PC-3 (cell line): Measurements from ENCODE around the gene VPS51. TPM values are rescaled to one million over a fixed set of nuclear protein-coding genes. Genes with fewer than 3 reads are reported as not detected.

Experiments used
- ATAC-seq: fragments of 200-7000 bp; cut with Tn5 transposase; 2 replicates; pipeline ENCODE4 v1.9.1; 2020; ENCODE audit warnings: mild to moderate bottlenecking, moderate library complexity
- BruUV-seq: library from RNA; stranded (reverse); fragments of 400-500 nt; replicated peaks from 2 replicates; lab custom pipeline; 2021; lab: Mats Ljungman, UMichigan
- CTCF ChIA-PET: fragments of 300-600 bp; sonication (Branson Sonifier 250); formaldehyde crosslinking; loops from one replicate; lab custom pipeline; 2022; ENCODE audit warnings: antibody characterized with exemption; lab: Charles Lee
- POLR2A ChIA-PET: fragments of 300-600 bp; sonication (Branson Sonifier 250); formaldehyde crosslinking; loops from one replicate; lab custom pipeline; 2022; ENCODE audit warnings: antibody characterized with exemption; ENCODE audit not compliant: unreplicated experiment; lab: Charles Lee
- DNase-seq: peaks from one replicate; pipeline ENCODE4 v3.0.0-alpha.2; 2015
- H2AFZ ChIP-seq: fragments of 300-600 bp; sonication (generic); 2 replicates; pipeline ENCODE4 v1.6.0; 2016; ENCODE audit warnings: antibody characterized with exemption, low read length
- H3F3A ChIP-seq: fragments of 300-600 bp; sonication (generic); one replicate; pipeline ENCODE4 v1.6.0; 2017; ENCODE audit warnings: antibody characterized with exemption, low read length, control low read depth, mild to moderate bottlenecking; ENCODE audit not compliant: unreplicated experiment
- H3K27ac ChIP-seq: fragments of 300-600 bp; sonication (generic); 2 replicates; pipeline ENCODE4 v1.5.1; 2016; ENCODE audit warnings: mild to moderate bottlenecking, low read length
- H3K27me3 ChIP-seq: fragments of 300-600 bp; sonication (generic); 2 replicates; pipeline ENCODE4 v1.6.1; 2016; ENCODE audit warnings: low read length, mixed read lengths
- H3K36me3 ChIP-seq: fragments of 300-600 bp; sonication (generic); 2 replicates; pipeline ENCODE4 v1.6.1; 2016; ENCODE audit warnings: low read depth, mixed run types, low read length, mixed read lengths
- H3K4me1 ChIP-seq: fragments of 300-600 bp; sonication (generic); 2 replicates; pipeline ENCODE4 v1.5.1; 2016; ENCODE audit warnings: low read length; ENCODE audit not compliant: insufficient read depth
- H3K4me2 ChIP-seq: fragments of 300-600 bp; sonication (generic); 2 replicates; pipeline ENCODE4 v1.6.0; 2016; ENCODE audit warnings: low read length
- H3K4me3 ChIP-seq: fragments of 300-600 bp; sonication (generic); 2 replicates; pipeline ENCODE4 v1.5.1; 2016; ENCODE audit warnings: mild to moderate bottlenecking, low read length, mixed read lengths
- H3K79me2 ChIP-seq: fragments of 300-600 bp; sonication (generic); 2 replicates; pipeline ENCODE4 v1.6.1; 2017; ENCODE audit warnings: low read length, mixed read lengths
- H3K9ac ChIP-seq: fragments of 300-600 bp; sonication (generic); 2 replicates; pipeline ENCODE4 v1.6.0; 2016; ENCODE audit warnings: mild to moderate bottlenecking, low read length
- H3K9me2 ChIP-seq: fragments of 300-600 bp; sonication (generic); replicated peaks from 2 replicates; pipeline ENCODE4 v1.6.1; 2016; ENCODE audit warnings: mixed run types, low read length, mixed read lengths
- H3K9me3 ChIP-seq: fragments of 300-600 bp; sonication (generic); 2 replicates; pipeline ENCODE4 v1.6.1; 2016; ENCODE audit warnings: low read length, mixed read lengths
- H4K20me1 ChIP-seq: fragments of 300-600 bp; sonication (generic); 2 replicates; pipeline ENCODE4 v1.6.1; 2016; ENCODE audit warnings: low read length, mixed read lengths
- EZH2 ChIP-seq: fragments of 300-600 bp; sonication (generic); IDR thresholded peaks from one replicate; pipeline ENCODE4 v1.6.1; 2017; ENCODE audit warnings: antibody characterized with exemption, mild to moderate bottlenecking, low read length; ENCODE audit not compliant: unreplicated experiment
- EZH2phosphoT487 ChIP-seq: fragments of 300-600 bp; sonication (generic); IDR thresholded peaks from 2 replicates; pipeline ENCODE4 v1.6.1; 2018; ENCODE audit warnings: mild to moderate bottlenecking, antibody characterized with exemption, low read length, borderline replicate concordance
- intact Hi-C: fragments of 100-400 bp; cut with micrococcal nuclease; formaldehyde crosslinking; loops from 2 replicates; pipeline ENCODE4 v1.9.0; 2023
- total RNA-seq: library from RNA; depleted of rRNA; stranded (reverse); fragments of >200 nt; gene quantifications from 2 replicates; pipeline ENCODE4 v1.2.3, GENCODE V29; 2014
- TF ChIP-seq, protein P1 (sequence below): fragments of 300-600 bp; sonication (generic); conservative IDR thresholded peaks from 2 replicates; pipeline ENCODE4 v1.5.1; 2017; ENCODE audit warnings: antibody characterized with exemption, low read depth, mild to moderate bottlenecking, low read length

Gene VPS51
- total RNA-seq, 1 experiment from 2014 or later, result 414 TPM

DNA sequence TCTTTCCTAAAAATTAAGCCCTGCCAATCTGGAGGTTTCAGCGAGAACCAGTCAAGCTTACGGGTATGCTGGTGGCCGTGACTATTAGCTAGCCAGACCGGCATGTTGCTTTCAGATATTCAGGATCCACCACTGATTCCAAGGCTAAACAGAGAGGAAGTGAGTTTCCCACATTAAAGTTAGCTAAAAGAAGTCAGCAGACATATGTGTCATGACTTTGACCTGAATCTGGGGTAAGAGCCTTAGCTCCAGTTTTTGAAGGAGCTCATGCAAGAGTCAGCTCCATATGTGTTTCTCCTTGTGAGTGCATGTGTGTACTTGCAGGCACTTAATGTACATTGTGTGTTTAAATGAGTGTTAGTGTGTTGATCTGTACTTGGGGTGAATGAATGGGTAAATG lies 10.6 kb upstream of the VPS51 start:
- POLR2A ChIA-PET, result interaction anchor here (0.5 kb wide), 1 partner anchor 225 kb away, joined by 9 read pairs; no protein-coding TSS in a partner anchor
- Histone ChIP-seq H3K36me3 (peaks cover 25% of the 10 kb centered on the region), H3F3A (no peaks in the 10 kb centered on the region), H3K9me2 (no peaks in the 10 kb centered on the region), H3K9me3 (no peaks in the 10 kb centered on the region), H3K4me3 (peak overlapping the region; percentile 89; the same call in 1 of the 2 replicates), H4K20me1 (no peaks in the 10 kb centered on the region), H3K4me1 (peaks cover 21% of the 10 kb centered on the region), H2AFZ (no peak overlapping the region), H3K27ac (no peak overlapping the region), H3K4me2 (peak overlapping the region; percentile 91), H3K79me2 (peaks cover 52% of the 10 kb centered on the region), H3K9ac (no peak overlapping the region), H3K27me3 (no peaks in the 10 kb centered on the region)
- TF ChIP-seq EZH2 (no peak), EZH2phosphoT487 (no peak)
- TF ChIP-seq, protein P1, sequence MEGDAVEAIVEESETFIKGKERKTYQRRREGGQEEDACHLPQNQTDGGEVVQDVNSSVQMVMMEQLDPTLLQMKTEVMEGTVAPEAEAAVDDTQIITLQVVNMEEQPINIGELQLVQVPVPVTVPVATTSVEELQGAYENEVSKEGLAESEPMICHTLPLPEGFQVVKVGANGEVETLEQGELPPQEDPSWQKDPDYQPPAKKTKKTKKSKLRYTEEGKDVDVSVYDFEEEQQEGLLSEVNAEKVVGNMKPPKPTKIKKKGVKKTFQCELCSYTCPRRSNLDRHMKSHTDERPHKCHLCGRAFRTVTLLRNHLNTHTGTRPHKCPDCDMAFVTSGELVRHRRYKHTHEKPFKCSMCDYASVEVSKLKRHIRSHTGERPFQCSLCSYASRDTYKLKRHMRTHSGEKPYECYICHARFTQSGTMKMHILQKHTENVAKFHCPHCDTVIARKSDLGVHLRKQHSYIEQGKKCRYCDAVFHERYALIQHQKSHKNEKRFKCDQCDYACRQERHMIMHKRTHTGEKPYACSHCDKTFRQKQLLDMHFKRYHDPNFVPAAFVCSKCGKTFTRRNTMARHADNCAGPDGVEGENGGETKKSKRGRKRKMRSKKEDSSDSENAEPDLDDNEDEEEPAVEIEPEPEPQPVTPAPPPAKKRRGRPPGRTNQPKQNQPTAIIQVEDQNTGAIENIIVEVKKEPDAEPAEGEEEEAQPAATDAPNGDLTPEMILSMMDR, result no peak
- no TSS peak for BruUV-seq
- intact Hi-C loops, result loop anchor here (2.0 kb wide), 2 partner anchors 43 to 169 kb away; partner anchors contain the start of gene ATG2A
- DNase-seq (no peak), ATAC-seq (no peak)
- CTCF ChIA-PET, result no interaction called here

DNA sequence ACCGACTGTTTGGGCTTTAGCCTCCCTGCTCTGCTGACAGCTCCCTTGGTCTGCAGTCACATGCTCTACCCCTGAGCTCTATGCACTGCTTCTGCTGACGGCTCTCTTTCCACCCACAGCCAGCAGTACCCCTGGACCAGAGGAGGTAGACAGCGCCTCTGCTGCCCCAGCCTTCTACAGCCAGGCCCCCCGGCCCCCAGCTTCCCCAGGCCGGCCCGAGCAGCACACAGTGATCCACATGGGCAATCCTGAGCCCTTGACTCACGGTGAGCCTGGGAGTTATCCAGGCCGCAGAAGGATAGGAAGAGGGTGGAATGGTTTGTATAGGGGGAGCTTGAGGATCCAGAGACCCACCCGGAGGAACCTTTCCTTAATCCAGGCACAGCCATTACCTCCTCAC lies 9.2 kb upstream of the VPS51 start:
- Histone ChIP-seq H3K27me3 (no peaks in the 10 kb centered on the region), H3K4me1 (peaks cover 20% of the 10 kb centered on the region), H3K36me3 (peaks cover 18% of the 10 kb centered on the region), H4K20me1 (no peaks in the 10 kb centered on the region), H3K9me3 (no peaks in the 10 kb centered on the region), H3K4me3 (no peak overlapping the region), H3F3A (no peaks in the 10 kb centered on the region), H3K27ac (no peak overlapping the region), H3K9me2 (no peaks in the 10 kb centered on the region), H3K9ac (no peak overlapping the region), H3K4me2 (no peak overlapping the region), H3K79me2 (peaks cover 39% of the 10 kb centered on the region), H2AFZ (no peak overlapping the region)
- ATAC-seq, result no peak
- POLR2A ChIA-PET, result no interaction called here
- BruUV-seq, result no TSS peak
- CTCF ChIA-PET, result no interaction called here
- intact Hi-C loops, result no loop called here
- DNase-seq, result no peak
- TF ChIP-seq, protein P1, result no peak
- no peak for TF ChIP-seq EZH2phosphoT487
- no peak for TF ChIP-seq EZH2

DNA sequence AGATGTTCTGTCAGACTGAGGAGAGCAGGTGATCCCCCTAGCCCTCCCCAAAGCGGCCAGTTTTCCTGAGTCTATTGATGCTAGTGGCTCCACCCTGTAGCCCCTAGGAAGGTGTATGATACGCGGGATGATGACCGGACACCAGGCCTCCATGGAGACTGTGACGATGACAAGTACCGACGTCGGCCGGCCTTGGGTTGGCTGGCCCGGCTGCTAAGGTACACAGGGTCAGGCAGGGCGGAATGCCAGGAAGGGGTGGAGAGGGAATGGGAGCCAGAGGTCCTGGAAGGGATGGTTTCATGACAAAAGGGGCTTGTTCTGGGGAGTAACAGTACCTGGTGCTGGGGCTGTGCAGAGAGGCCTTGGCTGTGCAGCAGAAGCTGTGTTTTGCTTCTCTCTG lies 8.8 kb upstream of the VPS51 start:
- H3K27ac ChIP-seq, result no peak overlapping the region
- peaks cover 14% of the 10 kb centered on the region; the same call in 1 of the 2 replicates for H3K36me3 ChIP-seq
- H3K4me1 ChIP-seq, result peaks cover 16% of the 10 kb centered on the region
- POLR2A ChIA-PET, result no interaction called here
- CTCF ChIA-PET, result no interaction called here
- no peak for TF ChIP-seq EZH2phosphoT487
- no peak for TF ChIP-seq EZH2
- TF ChIP-seq, protein P1, result no peak
- no peaks in the 10 kb centered on the region for H3F3A ChIP-seq
- ATAC-seq (no peak), DNase-seq (no peak)
- BruUV-seq, result no TSS peak
- H3K79me2 ChIP-seq, result peaks cover 35% of the 10 kb centered on the region
- H2AFZ ChIP-seq, result no peak overlapping the region
- no peaks in the 10 kb centered on the region for H3K27me3 ChIP-seq
- H3K4me2 ChIP-seq, result no peak overlapping the region
- H3K9ac ChIP-seq, result no peak overlapping the region
- H3K9me3 ChIP-seq, result no peaks in the 10 kb centered on the region
- H3K9me2 ChIP-seq, result no peaks in the 10 kb centered on the region
- no peaks in the 10 kb centered on the region for H4K20me1 ChIP-seq
- intact Hi-C loops, result no loop called here
- H3K4me3 ChIP-seq, result no peak overlapping the region
